Measurements from ENCODE around the gene OR1M1.
"Not testable (repeated sequence)": the region's sequence is repeated elsewhere in the genome, so short reads cannot be mapped to it uniquely, and the experiment has no call there.

Gene OR1M1

GRCh38 chr19:9054207-9054606 lies 32.7 kb upstream of the OR1M1 start:
- no peaks in the 10 kb centered on the region for H3K27me3 ChIP-seq (ENCODE audit: control insufficient read depth in 5 of 5, insufficient read depth in 4 of 5, low read length in 5 of 5)

DNA sequence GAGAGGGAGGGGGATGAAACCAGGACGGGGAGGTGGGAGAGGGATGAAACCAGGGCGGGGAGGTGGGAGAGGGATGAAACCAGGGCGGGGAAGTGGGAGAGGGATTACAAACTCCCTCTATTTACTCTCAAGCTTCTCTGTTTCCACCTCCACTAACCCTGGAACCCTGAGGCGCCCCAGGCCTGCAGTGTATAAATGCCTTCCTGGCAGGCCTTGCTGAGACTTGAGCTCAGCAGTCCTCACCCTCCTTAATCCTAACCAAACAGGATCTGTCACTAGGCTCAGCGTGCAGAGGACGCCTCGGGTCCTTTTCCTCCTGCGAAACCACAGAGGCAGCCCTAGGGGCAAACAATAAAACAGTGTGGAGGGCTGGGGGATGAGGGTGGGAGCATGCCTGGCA lies 32.1 kb upstream of the OR1M1 start:
- H3K27ac ChIP-seq (ENCODE audit: low read depth, low read length), result no peak overlapping the region
- H3K9ac ChIP-seq (ENCODE audit: low read length in 5 of 5), result no peak overlapping the region
- H3K9me3 ChIP-seq (ENCODE audit: control insufficient read depth in 5 of 5, low read length in 5 of 5), result no peaks in the 10 kb centered on the region
- H3K27me3 ChIP-seq (ENCODE audit: control insufficient read depth in 5 of 5, insufficient read depth in 4 of 5, low read length in 5 of 5), result no peaks in the 10 kb centered on the region
- H3K4me1 ChIP-seq (ENCODE audit: control insufficient read depth in 5 of 5, insufficient read depth in 5 of 5, low read length in 5 of 5), result no peaks in the 10 kb centered on the region
- no peak overlapping the region for H3K4me3 ChIP-seq (ENCODE audit: low read depth in 1 of 5, low read length in 5 of 5)
- no peaks in the 10 kb centered on the region for H3K36me3 ChIP-seq (ENCODE audit: control insufficient read depth in 5 of 5, insufficient read depth in 5 of 5, low read length in 5 of 5)

More at GRCh38 chr19:9054207-9054606, 32.7 kb upstream of the OR1M1 start:
- H3K4me3 ChIP-seq (ENCODE audit: low read depth in 1 of 5, low read length in 5 of 5), result no peak overlapping the region
- H3K4me1 ChIP-seq (ENCODE audit: control insufficient read depth in 5 of 5, insufficient read depth in 5 of 5, low read length in 5 of 5), result no peaks in the 10 kb centered on the region
- no peaks in the 10 kb centered on the region for H3K36me3 ChIP-seq (ENCODE audit: control insufficient read depth in 5 of 5, insufficient read depth in 5 of 5, low read length in 5 of 5)
- H3K9ac ChIP-seq (ENCODE audit: low read length in 5 of 5), result no peak overlapping the region
- no peaks in the 10 kb centered on the region for H3K9me3 ChIP-seq (ENCODE audit: control insufficient read depth in 5 of 5, low read length in 5 of 5)
- H3K27ac ChIP-seq (ENCODE audit: low read depth, low read length), result no peak overlapping the region

DNA sequence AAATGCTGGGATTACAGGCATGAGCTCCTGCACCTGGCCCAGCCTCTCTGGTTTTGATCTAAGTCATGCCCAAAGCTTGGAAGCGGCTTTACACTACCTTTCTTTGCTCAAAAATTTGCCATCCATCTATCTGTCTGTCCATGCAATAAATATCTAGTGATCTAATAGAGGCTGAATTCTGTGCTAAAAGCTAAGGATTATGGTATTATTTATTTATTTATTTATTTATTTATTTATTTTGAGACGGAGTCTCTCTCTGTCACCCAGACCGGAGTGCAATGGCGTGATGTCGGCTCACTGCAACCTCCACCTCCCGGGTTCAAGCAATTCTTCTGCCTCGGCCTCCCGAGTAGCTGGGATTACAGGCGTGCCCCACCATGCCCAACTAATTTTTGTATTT lies 30.7 kb upstream of the OR1M1 start:
- H3K4me1 ChIP-seq (ENCODE audit: control insufficient read depth in 5 of 5, insufficient read depth in 5 of 5, low read length in 5 of 5); H3K9me3 ChIP-seq (ENCODE audit: control insufficient read depth in 5 of 5, low read length in 5 of 5); H3K36me3 ChIP-seq (ENCODE audit: control insufficient read depth in 5 of 5, insufficient read depth in 5 of 5, low read length in 5 of 5); H3K9ac ChIP-seq (ENCODE audit: low read length in 5 of 5); H3K27ac ChIP-seq (ENCODE audit: low read depth, low read length); H3K4me3 ChIP-seq (ENCODE audit: low read depth in 1 of 5, low read length in 5 of 5); H3K27me3 ChIP-seq (ENCODE audit: control insufficient read depth in 5 of 5, insufficient read depth in 4 of 5, low read length in 5 of 5): not testable (repeated sequence)

- H3K27me3 ChIP-seq (ENCODE audit: control insufficient read depth in 5 of 5, insufficient read depth in 4 of 5, low read length in 5 of 5), result no peaks in the 10 kb centered on the region
- no peaks in the 10 kb centered on the region for H3K9me3 ChIP-seq (ENCODE audit: control insufficient read depth in 5 of 5, low read length in 5 of 5)
- H3K36me3 ChIP-seq (ENCODE audit: control insufficient read depth in 5 of 5, insufficient read depth in 5 of 5, low read length in 5 of 5), result no peaks in the 10 kb centered on the region
- H3K9ac ChIP-seq (ENCODE audit: low read length in 5 of 5), result no peak overlapping the region
- H3K4me1 ChIP-seq (ENCODE audit: control insufficient read depth in 5 of 5, insufficient read depth in 5 of 5, low read length in 5 of 5), result no peaks in the 10 kb centered on the region
- no peak overlapping the region for H3K4me3 ChIP-seq (ENCODE audit: low read depth in 1 of 5, low read length in 5 of 5)
- H3K27ac ChIP-seq (ENCODE audit: low read depth, low read length), result no peak overlapping the region
Observed at GRCh38 chr19:9057505-9058258, 29.2 kb upstream of the OR1M1 start.

- H3K9me3 ChIP-seq (ENCODE audit: control insufficient read depth in 5 of 5, low read length in 5 of 5), result no peaks in the 10 kb centered on the region
- no peaks in the 10 kb centered on the region for H3K27me3 ChIP-seq (ENCODE audit: control insufficient read depth in 5 of 5, insufficient read depth in 4 of 5, low read length in 5 of 5)
- no peaks in the 10 kb centered on the region for H3K4me1 ChIP-seq (ENCODE audit: control insufficient read depth in 5 of 5, insufficient read depth in 5 of 5, low read length in 5 of 5)
- H3K36me3 ChIP-seq (ENCODE audit: control insufficient read depth in 5 of 5, insufficient read depth in 5 of 5, low read length in 5 of 5), result no peaks in the 10 kb centered on the region
- H3K9ac ChIP-seq (ENCODE audit: low read length in 5 of 5), result no peak overlapping the region
- no peak overlapping the region for H3K27ac ChIP-seq (ENCODE audit: low read depth, low read length)
- no peak overlapping the region for H3K4me3 ChIP-seq (ENCODE audit: low read depth in 1 of 5, low read length in 5 of 5)
Observed at GRCh38 chr19:9058905-9059667, 27.8 kb upstream of the OR1M1 start.

DNA sequence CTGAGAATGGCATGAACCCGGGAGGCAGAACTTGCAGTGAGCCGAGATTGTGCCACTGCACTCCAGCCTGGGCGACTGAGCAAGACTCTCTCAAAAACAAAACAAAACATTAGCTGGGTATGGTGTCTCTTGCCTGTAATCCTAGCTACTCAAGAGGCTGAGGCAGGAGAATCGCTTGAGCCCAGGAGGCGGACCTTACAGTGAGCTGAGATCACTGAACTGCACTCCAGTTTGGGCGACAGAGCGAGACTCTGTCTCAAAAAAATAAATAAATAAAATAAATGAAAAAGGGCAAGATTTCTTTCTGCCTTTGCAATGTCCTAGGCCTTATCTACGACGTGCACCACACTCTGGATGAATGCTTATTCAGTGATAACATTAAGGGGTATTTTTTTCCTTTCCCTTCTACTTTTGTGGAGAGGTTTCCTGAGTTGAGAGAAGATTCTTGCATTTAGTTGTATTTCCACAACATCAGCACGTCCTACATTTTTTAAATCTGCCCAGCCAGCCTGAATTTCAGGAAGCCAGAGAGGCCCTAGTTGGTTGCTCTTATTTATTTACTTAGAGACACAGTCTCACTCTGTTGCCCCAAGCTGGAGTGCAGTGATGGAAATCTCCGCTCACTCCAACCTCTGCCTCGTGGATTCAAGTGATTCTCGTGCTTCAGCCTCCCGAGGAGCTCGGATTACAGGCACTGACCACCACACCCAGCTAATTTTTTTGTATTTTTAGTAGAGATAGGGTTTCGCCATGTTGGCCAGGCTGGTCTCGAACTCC lies 26.1 kb upstream of the OR1M1 start:
- Histone ChIP-seq H3K27ac (ENCODE audit: low read depth, low read length) (no peak overlapping the region), H3K27me3 (ENCODE audit: control insufficient read depth in 5 of 5, insufficient read depth in 4 of 5, low read length in 5 of 5) (peaks cover 0 to 6% (median 0%) of the 10 kb centered on the region in 5 donors), H3K4me3 (ENCODE audit: low read depth in 1 of 5, low read length in 5 of 5) (no peak overlapping the region), H3K9me3 (ENCODE audit: control insufficient read depth in 5 of 5, low read length in 5 of 5) (no peaks in the 10 kb centered on the region), H3K4me1 (ENCODE audit: control insufficient read depth in 5 of 5, insufficient read depth in 5 of 5, low read length in 5 of 5) (no peaks in the 10 kb centered on the region), H3K9ac (ENCODE audit: low read length in 5 of 5) (no peak overlapping the region), H3K36me3 (ENCODE audit: control insufficient read depth in 5 of 5, insufficient read depth in 5 of 5, low read length in 5 of 5) (no peaks in the 10 kb centered on the region)

DNA sequence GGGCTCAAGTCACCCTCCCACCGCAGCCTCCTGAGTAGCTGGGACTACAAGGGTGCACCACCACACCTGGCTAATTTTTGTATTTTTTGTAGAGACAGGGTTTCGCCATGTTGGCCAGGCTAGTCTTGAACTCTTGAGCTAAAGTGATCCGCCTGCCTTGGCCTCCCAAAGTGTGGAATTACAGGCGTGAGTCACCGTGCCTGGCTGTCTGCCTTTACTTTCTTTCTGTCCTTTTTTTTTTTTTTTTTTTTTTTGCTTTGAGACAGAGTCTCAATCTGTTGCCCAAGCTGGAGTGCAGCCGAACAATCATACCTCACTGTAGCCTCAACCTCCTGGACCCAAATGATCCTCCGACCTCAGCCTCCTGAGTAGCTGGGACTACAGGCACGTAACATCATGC lies 25.0 kb upstream of the OR1M1 start:
- no peaks in the 10 kb centered on the region for H3K36me3 ChIP-seq (ENCODE audit: control insufficient read depth in 5 of 5, insufficient read depth in 5 of 5, low read length in 5 of 5)
- no peak overlapping the region for H3K9ac ChIP-seq (ENCODE audit: low read length in 5 of 5)
- H3K9me3 ChIP-seq (ENCODE audit: control insufficient read depth in 5 of 5, low read length in 5 of 5), result no peaks in the 10 kb centered on the region
- H3K4me3 ChIP-seq (ENCODE audit: low read depth in 1 of 5, low read length in 5 of 5), result no peak overlapping the region
- H3K27me3 ChIP-seq (ENCODE audit: control insufficient read depth in 5 of 5, insufficient read depth in 4 of 5, low read length in 5 of 5), result peaks cover 0 to 6% (median 0%) of the 10 kb centered on the region in 5 donors
- no peak overlapping the region for H3K27ac ChIP-seq (ENCODE audit: low read depth, low read length)
- H3K4me1 ChIP-seq (ENCODE audit: control insufficient read depth in 5 of 5, insufficient read depth in 5 of 5, low read length in 5 of 5), result no peaks in the 10 kb centered on the region

GRCh38 chr19:9065457-9066014 lies 21.3 kb upstream of the OR1M1 start:
- no peaks in the 10 kb centered on the region for H3K9me3 ChIP-seq (ENCODE audit: control insufficient read depth in 5 of 5, low read length in 5 of 5)
- H3K36me3 ChIP-seq (ENCODE audit: control insufficient read depth in 5 of 5, insufficient read depth in 5 of 5, low read length in 5 of 5), result no peaks in the 10 kb centered on the region
- H3K27me3 ChIP-seq (ENCODE audit: control insufficient read depth in 5 of 5, insufficient read depth in 4 of 5, low read length in 5 of 5), result peaks cover 0 to 6% (median 0%) of the 10 kb centered on the region in 5 donors
- H3K4me3 ChIP-seq (ENCODE audit: low read depth in 1 of 5, low read length in 5 of 5), result no peak overlapping the region
- no peak overlapping the region for H3K27ac ChIP-seq (ENCODE audit: low read depth, low read length)
- no peaks in the 10 kb centered on the region for H3K4me1 ChIP-seq (ENCODE audit: control insufficient read depth in 5 of 5, insufficient read depth in 5 of 5, low read length in 5 of 5)
- H3K9ac ChIP-seq (ENCODE audit: low read length in 5 of 5), result no peak overlapping the region

- H3K4me3 ChIP-seq (ENCODE audit: low read depth in 1 of 5, low read length in 5 of 5), result no peak overlapping the region
- no peaks in the 10 kb centered on the region for H3K4me1 ChIP-seq (ENCODE audit: control insufficient read depth in 5 of 5, insufficient read depth in 5 of 5, low read length in 5 of 5)
- no peak overlapping the region for H3K27ac ChIP-seq (ENCODE audit: low read depth, low read length)
- no peaks in the 10 kb centered on the region for H3K36me3 ChIP-seq (ENCODE audit: control insufficient read depth in 5 of 5, insufficient read depth in 5 of 5, low read length in 5 of 5)
- peaks cover 0 to 6% (median 0%) of the 10 kb centered on the region in 5 donors for H3K27me3 ChIP-seq (ENCODE audit: control insufficient read depth in 5 of 5, insufficient read depth in 4 of 5, low read length in 5 of 5)
- H3K9me3 ChIP-seq (ENCODE audit: control insufficient read depth in 5 of 5, low read length in 5 of 5), result no peaks in the 10 kb centered on the region
- no peak overlapping the region for H3K9ac ChIP-seq (ENCODE audit: low read length in 5 of 5)
Observed at GRCh38 chr19:9070066-9070465, 16.8 kb upstream of the OR1M1 start.

DNA sequence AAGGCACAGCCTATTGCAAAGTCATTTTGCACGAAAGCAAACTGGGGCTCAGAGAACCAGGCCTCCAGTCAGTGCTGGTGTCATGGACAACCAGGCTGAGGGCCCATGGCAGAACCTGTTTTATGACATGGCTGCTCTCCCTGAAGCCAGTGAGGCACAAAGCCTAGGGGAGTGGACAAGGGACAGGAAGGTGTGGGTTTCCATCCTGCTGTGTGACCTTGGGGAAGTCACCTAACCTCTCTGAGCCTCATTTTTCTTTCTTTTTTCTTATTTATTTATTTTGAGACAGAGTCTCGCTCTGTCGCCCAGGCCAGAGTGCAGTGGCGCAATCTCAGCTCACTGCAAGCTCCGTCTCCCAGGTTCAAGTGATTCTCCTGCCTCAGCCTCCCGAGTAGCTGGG lies 15.1 kb upstream of the OR1M1 start:
- H3K9ac ChIP-seq (ENCODE audit: low read length in 5 of 5); H3K9me3 ChIP-seq (ENCODE audit: control insufficient read depth in 5 of 5, low read length in 5 of 5); H3K27ac ChIP-seq (ENCODE audit: low read depth, low read length); H3K36me3 ChIP-seq (ENCODE audit: control insufficient read depth in 5 of 5, insufficient read depth in 5 of 5, low read length in 5 of 5); H3K27me3 ChIP-seq (ENCODE audit: control insufficient read depth in 5 of 5, insufficient read depth in 4 of 5, low read length in 5 of 5); H3K4me1 ChIP-seq (ENCODE audit: control insufficient read depth in 5 of 5, insufficient read depth in 5 of 5, low read length in 5 of 5); H3K4me3 ChIP-seq (ENCODE audit: low read depth in 1 of 5, low read length in 5 of 5): not testable (repeated sequence)

Measured in subcutaneous abdominal adipose tissue (tissue), 5 donors.